Natural killer cell treated with Interleukin-12 subunit alpha and Interleukin-12 subunit beta and Interleukin-15 and Interleukin-18, amount 100 ng/mL, for 72 hours (primary cell): ENCODE results near the gene TSSK6. TPM values are rescaled to one million over a fixed set of nuclear protein-coding genes. Genes with fewer than 3 reads are reported as not detected.

Source experiments
- ATAC-seq, 2 donors: fragments of 150-1000 bp; cut with Tn5 transposase in 1 of 2; sonication (Bioruptor Pico), chemical (Tn5 transposase) in 1 of 2; 2 replicates each; pipeline ENCODE4 v1.10.0; 2021
- DNase-seq: peaks from one replicate; pipeline ENCODE4 v3.0.0; 2022; ENCODE audit warnings: low spot score
- H3K27ac Mint-ChIP-seq, 2 donors: 1 replicate in 1 of 2; 2 replicates in 1 of 2; pipeline ENCODE4 v1.8.0; 2022; ENCODE audit warnings: mixed read lengths in 2 of 2, mild to moderate bottlenecking in 1 of 2, moderate library complexity in 1 of 2
- H3K27me3 Mint-ChIP-seq, 2 donors: 1 replicate in 1 of 2; 2 replicates in 1 of 2; pipeline ENCODE4 v1.8.0; 2022; ENCODE audit warnings: mixed read lengths in 2 of 2
- H3K36me3 Mint-ChIP-seq: one replicate; pipeline ENCODE4 v1.8.0; 2022; ENCODE audit warnings: mixed read lengths
- H3K4me1 Mint-ChIP-seq, 2 donors: 1 replicate in 1 of 2; 2 replicates in 1 of 2; pipeline ENCODE4 v1.8.0; 2022; ENCODE audit warnings: low read depth in 2 of 2, mixed read lengths in 2 of 2, mild to moderate bottlenecking in 1 of 2
- H3K4me3 Mint-ChIP-seq: one replicate; pipeline ENCODE4 v1.8.0; 2022; ENCODE audit warnings: mixed read lengths
- H3K9me3 Mint-ChIP-seq: 2 replicates; pipeline ENCODE4 v1.8.0; 2022; ENCODE audit warnings: mixed read lengths
- total RNA-seq, 2 donors: library from RNA; stranded (reverse); gene quantifications; one replicate each; pipeline ENCODE4 v1.2.3, GENCODE V29; 2022

TSSK6 gene
- total RNA-seq, 2 donors from 2014 or later = 1.9 to 2.6 TPM

GRCh38 chr19:19517235-19517619, 1.9 kb upstream of the TSSK6 start:
- ATAC-seq (no peak), DNase-seq (no peak)
- Mint-ChIP-seq H3K36me3 (peaks cover 6% of the 10 kb centered on the region), H3K27ac (no peak overlapping the region), H3K4me3 (peak overlapping the region; percentile 93), H3K4me1 (peaks cover 19 to 20% of the 10 kb centered on the region in 2 donors), H3K9me3 (no peaks in the 10 kb centered on the region), H3K27me3 (no peaks in the 10 kb centered on the region)

GRCh38 chr19:19515642-19516519, 533 bp upstream of the TSSK6 start, which contains the start of gene NDUFA13:
Gene NDUFA13, plus strand, starts transcription at chr19:19516225. Its CDS starts 14 bp downstream, at chr19:19516239.
- peak within 1 kb of the TSS; percentile 84 to 92 for H3K27ac Mint-ChIP-seq
- DNase-seq = peak; percentile 93

GRCh38 chr19:19514215-19514657, 1.1 kb downstream of the TSSK6 start:
- no peak overlapping the region for H3K4me3 Mint-ChIP-seq
- H3K27me3 Mint-ChIP-seq = no peaks in the 10 kb centered on the region
- H3K9me3 Mint-ChIP-seq = no peaks in the 10 kb centered on the region
- peaks cover 1 to 10% of the 10 kb centered on the region in 2 donors for H3K4me1 Mint-ChIP-seq
- no peaks in the 10 kb centered on the region for H3K36me3 Mint-ChIP-seq
- no peak overlapping the region for H3K27ac Mint-ChIP-seq
- DNase-seq = no peak
- no peak for ATAC-seq

More at GRCh38 chr19:19515642-19516519, 533 bp upstream of the TSSK6 start, which contains the start of gene NDUFA13:
- Mint-ChIP-seq H3K36me3 (peaks cover 6% of the 10 kb centered on the region), H3K9me3 (no peaks in the 10 kb centered on the region), H3K4me1 (peaks cover 16 to 19% of the 10 kb centered on the region in 2 donors), H3K27me3 (no peaks in the 10 kb centered on the region), H3K4me3 (peak within 1 kb of the TSS; percentile 93)
- ATAC-seq = peak; percentile 95 to 97

- DNase-seq (no peak), ATAC-seq (no peak)
- Mint-ChIP-seq H3K4me3 (no peak overlapping the region), H3K27ac (no peak overlapping the region), H3K4me1 (peaks cover 0 to 8% of the 10 kb centered on the region in 2 donors), H3K27me3 (no peaks in the 10 kb centered on the region), H3K9me3 (no peaks in the 10 kb centered on the region), H3K36me3 (no peaks in the 10 kb centered on the region)
These were observed 1.7 kb downstream of the TSSK6 start for GRCh38 chr19:19513682-19514081.

GRCh38 chr19:19510432-19510831, 4.9 kb downstream of the TSSK6 start:
- no peaks in the 10 kb centered on the region for H3K27me3 Mint-ChIP-seq
- H3K27ac Mint-ChIP-seq = no peak overlapping the region
- H3K9me3 Mint-ChIP-seq = no peaks in the 10 kb centered on the region
- DNase-seq = no peak
- H3K36me3 Mint-ChIP-seq = no peaks in the 10 kb centered on the region
- peaks cover 0 to 3% of the 10 kb centered on the region in 2 donors for H3K4me1 Mint-ChIP-seq
- ATAC-seq = peak in 1 of 2 donors; percentile 29
- H3K4me3 Mint-ChIP-seq = no peak overlapping the region

GRCh38 chr19:19508217-19508616, 7.1 kb downstream of the TSSK6 start:
- Mint-ChIP-seq H3K9me3 (no peaks in the 10 kb centered on the region), H3K36me3 (peaks cover 4% of the 10 kb centered on the region), H3K4me1 (peaks cover 0 to 3% of the 10 kb centered on the region in 2 donors), H3K27me3 (no peaks in the 10 kb centered on the region), H3K4me3 (no peak overlapping the region), H3K27ac (no peak overlapping the region)
- DNase-seq (no peak), ATAC-seq (peak in 1 of 2 donors; percentile 29)

- H3K4me1 Mint-ChIP-seq = peaks cover 0 to 2% of the 10 kb centered on the region in 2 donors
- peak overlapping the region in 1 of 2 donors; percentile 47 for H3K27ac Mint-ChIP-seq
- no peaks in the 10 kb centered on the region for H3K27me3 Mint-ChIP-seq
- DNase-seq (no peak), ATAC-seq (no peak)
- peaks cover 9% of the 10 kb centered on the region for H3K36me3 Mint-ChIP-seq
- H3K4me3 Mint-ChIP-seq = no peak overlapping the region
- no peaks in the 10 kb centered on the region for H3K9me3 Mint-ChIP-seq
These were observed 8.0 kb downstream of the TSSK6 start for GRCh38 chr19:19507354-19507753.

- H3K27me3 Mint-ChIP-seq = no peaks in the 10 kb centered on the region
- H3K4me3 Mint-ChIP-seq = no peak overlapping the region
- H3K4me1 Mint-ChIP-seq = no peaks in the 10 kb centered on the region
- peaks cover 9% of the 10 kb centered on the region for H3K36me3 Mint-ChIP-seq
- peak overlapping the region in 1 of 2 donors; percentile 27 for H3K27ac Mint-ChIP-seq
- DNase-seq (no peak), ATAC-seq (no peak)
- no peaks in the 10 kb centered on the region for H3K9me3 Mint-ChIP-seq
These were observed 8.8 kb downstream of the TSSK6 start for GRCh38 chr19:19506592-19506991.

GRCh38 chr19:19505669-19506326, 9.6 kb downstream of the TSSK6 start:
- Mint-ChIP-seq H3K9me3 (no peaks in the 10 kb centered on the region), H3K4me3 (no peak overlapping the region), H3K27ac (no peak overlapping the region), H3K36me3 (peaks cover 9% of the 10 kb centered on the region), H3K4me1 (no peaks in the 10 kb centered on the region), H3K27me3 (no peaks in the 10 kb centered on the region)
- no peak for ATAC-seq
- DNase-seq = no peak

GRCh38 chr19:19504754-19505668, 10.3 kb downstream of the TSSK6 start:
- DNase-seq = no peak
- no peaks in the 10 kb centered on the region for H3K9me3 Mint-ChIP-seq
- no peak overlapping the region for H3K4me3 Mint-ChIP-seq
- no peak for ATAC-seq
- H3K27me3 Mint-ChIP-seq = no peaks in the 10 kb centered on the region
- no peaks in the 10 kb centered on the region for H3K4me1 Mint-ChIP-seq
- no peak overlapping the region for H3K27ac Mint-ChIP-seq
- H3K36me3 Mint-ChIP-seq = peaks cover 9% of the 10 kb centered on the region

GRCh38 chr19:19502808-19503602, 12.3 kb downstream of the TSSK6 start:
- Mint-ChIP-seq H3K27me3 (no peaks in the 10 kb centered on the region), H3K27ac (peak overlapping the region in 1 of 2 donors; percentile 60), H3K36me3 (peaks cover 9% of the 10 kb centered on the region), H3K9me3 (no peaks in the 10 kb centered on the region), H3K4me1 (no peaks in the 10 kb centered on the region), H3K4me3 (no peak overlapping the region)
- ATAC-seq (no peak), DNase-seq (no peak)

GRCh38 chr19:19502281-19502680, 13.1 kb downstream of the TSSK6 start:
- peaks cover 9% of the 10 kb centered on the region for H3K36me3 Mint-ChIP-seq
- DNase-seq (no peak), ATAC-seq (no peak)
- peaks cover 0 to 1% of the 10 kb centered on the region in 2 donors for H3K4me1 Mint-ChIP-seq
- no peak overlapping the region for H3K4me3 Mint-ChIP-seq
- no peaks in the 10 kb centered on the region for H3K27me3 Mint-ChIP-seq
- H3K9me3 Mint-ChIP-seq = no peaks in the 10 kb centered on the region
- H3K27ac Mint-ChIP-seq = no peak overlapping the region
